Right renal pelvis (tissue), 4 donors: ENCODE measurements around the gene DHDH. TPM values are rescaled to one million over a fixed set of nuclear protein-coding genes. Genes with fewer than 3 reads are reported as not detected.
"Not testable (repeated sequence)": the region's sequence is repeated elsewhere in the genome, so short reads cannot be mapped to it uniquely, and the experiment has no call there.

ENCODE experiments used
- DNase-seq, 4 donors: peaks; one replicate each; pipeline ENCODE4 v3.0.0-alpha.2; 2013; ENCODE audit warnings: low read depth in 4 of 4, low spot score in 3 of 4, missing footprints in 1 of 4
- polyA plus RNA-seq, 4 donors: library from polyadenylated mRNA; unstranded; fragments of 120-200 nt; gene quantifications; one replicate each; pipeline ENCODE4 v1.2.1, GENCODE V29; 2013; ENCODE audit not compliant: insufficient read length in 4 of 4

Gene DHDH
- polyA plus RNA-seq, 4 donors: 4.9 to 11.6 (median 6.8) TPM

- DNase-seq: no peak
Observed at GRCh38 chr19:48914181-48914580, 19.3 kb upstream of the DHDH start.

GRCh38 chr19:48915757-48916156, 17.7 kb upstream of the DHDH start:
- no peak for DNase-seq

GRCh38 chr19:48918071-48918470, 15.4 kb upstream of the DHDH start:
- no peak for DNase-seq

- DNase-seq: no peak
Observed at GRCh38 chr19:48918801-48919247, 14.7 kb upstream of the DHDH start.

GRCh38 chr19:48919271-48919670, 14.2 kb upstream of the DHDH start:
- DNase-seq: not testable (repeated sequence)

- no peak for DNase-seq
Observed at GRCh38 chr19:48920949-48921348, 12.6 kb upstream of the DHDH start.

GRCh38 chr19:48921721-48922500, 11.6 kb upstream of the DHDH start:
- DNase-seq: no peak

- DNase-seq: no peak
Observed at GRCh38 chr19:48922548-48923490, 10.7 kb upstream of the DHDH start.

- no peak for DNase-seq
Observed at GRCh38 chr19:48925240-48925843, 8.2 kb upstream of the DHDH start.

- not testable (repeated sequence) for DNase-seq
Observed at GRCh38 chr19:48925890-48926289, 7.6 kb upstream of the DHDH start.

- DNase-seq: no peak
Observed at GRCh38 chr19:48926909-48927308, 6.6 kb upstream of the DHDH start.

GRCh38 chr19:48927692-48928091, 5.8 kb upstream of the DHDH start:
- not testable (repeated sequence) for DNase-seq

GRCh38 chr19:48928164-48929025, 5.1 kb upstream of the DHDH start:
- DNase-seq: no peak

- DNase-seq: no peak
Observed at GRCh38 chr19:48934837-48935236, 1.3 kb downstream of the DHDH start.

GRCh38 chr19:48935864-48936263, 2.4 kb downstream of the DHDH start:
- DNase-seq: no peak

GRCh38 chr19:48938256-48938655, 4.8 kb downstream of the DHDH start:
- no peak for DNase-seq

GRCh38 chr19:48940902-48941301, 7.4 kb downstream of the DHDH start:
- no peak for DNase-seq

- no peak for DNase-seq
Observed at GRCh38 chr19:48943081-48943480, 9.6 kb downstream of the DHDH start.

- no peak for DNase-seq
Observed at GRCh38 chr19:48945415-48945814, 11.9 kb downstream of the DHDH start.

- no peak for DNase-seq
Observed at GRCh38 chr19:48945817-48946216, 12.3 kb downstream of the DHDH start.
